DOHH2 (cell line): ENCODE results near the gene HOXD8.

Experiments used
- H3F3A ChIP-seq: fragments of 200-600 bp; sonication (generic), shearing (Covaris generic); 2 replicates; pipeline ENCODE4 v1.6.0; 2016; ENCODE audit warnings: antibody characterized with exemption, mild to moderate bottlenecking; ENCODE audit not compliant: control insufficient read depth, insufficient read depth
- H3K27ac ChIP-seq: fragments of 200-600 bp; sonication (generic); 2 replicates; pipeline ENCODE4 v1.5.1; 2014; ENCODE audit warnings: low read depth, mild to moderate bottlenecking, low read length, moderate library complexity
- H3K27me3 ChIP-seq: fragments of 200-600 bp; sonication (generic); 2 replicates; pipeline ENCODE4 v1.6.1; 2014; ENCODE audit warnings: mild to moderate bottlenecking, low read length, mixed read lengths; ENCODE audit not compliant: control insufficient read depth
- H3K36me3 ChIP-seq: fragments of 200-600 bp; sonication (generic); 2 replicates; pipeline ENCODE4 v1.6.1; 2014; ENCODE audit warnings: mild to moderate bottlenecking, low read length, moderate library complexity, mixed read lengths; ENCODE audit not compliant: control insufficient read depth
- H3K4me1 ChIP-seq: fragments of 200-600 bp; sonication (generic); 2 replicates; pipeline ENCODE4 v1.6.1; 2014; ENCODE audit warnings: mild to moderate bottlenecking, low read length, mixed read lengths; ENCODE audit not compliant: control insufficient read depth
- H3K4me2 ChIP-seq: fragments of 200-600 bp; sonication (generic); 2 replicates; pipeline ENCODE4 v1.6.0; 2014; ENCODE audit warnings: mild to moderate bottlenecking, low read length, moderate library complexity
- H3K4me3 ChIP-seq: fragments of 200-600 bp; sonication (generic); 2 replicates; pipeline ENCODE4 v1.5.1; 2014; ENCODE audit warnings: mild to moderate bottlenecking, low read length, mixed read lengths
- H3K79me2 ChIP-seq: fragments of 200-600 bp; sonication (generic); 2 replicates; pipeline ENCODE4 v1.6.1; 2014; ENCODE audit warnings: mild to moderate bottlenecking, low read length, mixed read lengths; ENCODE audit not compliant: control insufficient read depth
- H3K9me2 ChIP-seq: fragments of 200-600 bp; sonication (generic); replicated peaks from 2 replicates; pipeline ENCODE4 v1.6.1; 2014; ENCODE audit warnings: mild to moderate bottlenecking, low read length, mixed read lengths; ENCODE audit not compliant: control insufficient read depth
- H3K9me3 ChIP-seq: fragments of 200-600 bp; sonication (generic); 2 replicates; pipeline ENCODE4 v1.6.1; 2014; ENCODE audit warnings: antibody characterized with exemption, low read length, mixed read lengths; ENCODE audit not compliant: control insufficient read depth, insufficient read depth
- H4K20me1 ChIP-seq: fragments of 200-600 bp; sonication (generic); 2 replicates; pipeline ENCODE4 v1.6.0; 2014; ENCODE audit warnings: low read depth, mild to moderate bottlenecking, antibody characterized with exemption, low read length, moderate library complexity; ENCODE audit not compliant: control insufficient read depth, insufficient read depth
- CTCF ChIP-seq: fragments of 200-600 bp; sonication (generic); IDR thresholded peaks from one replicate; pipeline ENCODE4 v1.5.1; 2014; ENCODE audit warnings: antibody characterized with exemption, mild to moderate bottlenecking, low read depth, low read length; ENCODE audit not compliant: poor library complexity, severe bottlenecking
- EZH2phosphoT487 ChIP-seq: fragments of 200-600 bp; sonication (generic); IDR thresholded peaks from 2 replicates; pipeline ENCODE4 v1.6.1; 2017; ENCODE audit warnings: borderline replicate concordance, mild to moderate bottlenecking, antibody characterized with exemption, low read length, moderate library complexity, mixed read lengths

Gene HOXD8

DNA sequence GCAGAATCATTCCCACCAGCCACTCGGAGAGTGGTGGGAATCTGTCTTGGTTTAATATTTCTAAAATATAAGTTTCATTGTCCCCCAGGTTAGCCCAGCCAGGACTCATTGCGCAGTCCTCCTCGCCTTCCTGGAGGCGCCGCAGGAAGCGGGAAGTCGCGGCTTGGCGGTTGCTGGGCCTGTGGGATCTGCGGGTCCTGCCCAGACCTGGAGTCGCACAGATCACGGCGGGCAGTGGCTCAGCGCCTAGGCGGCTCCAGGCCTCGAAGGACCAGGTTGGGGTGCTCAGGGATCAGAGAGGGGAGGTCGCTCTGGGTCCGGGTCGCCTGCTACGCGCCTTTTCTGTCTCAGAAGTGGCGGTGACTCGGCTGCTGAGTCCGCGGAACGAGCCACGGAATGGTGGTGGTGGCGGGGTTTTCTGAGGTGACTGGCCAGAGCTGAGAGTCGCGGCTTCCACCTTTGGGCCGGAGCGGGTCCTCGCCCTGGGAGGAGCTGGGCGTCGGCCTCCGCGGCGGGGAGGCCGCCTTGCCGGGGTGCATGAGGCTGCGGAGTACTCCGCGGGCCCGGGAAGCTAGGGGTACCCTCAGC is 30.3 kb downstream of the HOXD8 start:
- Histone ChIP-seq H3K79me2 (no peaks in the 10 kb centered on the region), H4K20me1 (no peaks in the 10 kb centered on the region), H3K4me1 (no peaks in the 10 kb centered on the region), H3K27ac (no peak overlapping the region), H3K36me3 (no peaks in the 10 kb centered on the region), H3K4me3 (no peak overlapping the region), H3K4me2 (no peak overlapping the region), H3K27me3 (no peaks in the 10 kb centered on the region), H3F3A (no peaks in the 10 kb centered on the region), H3K9me3 (no peaks in the 10 kb centered on the region; the same call in 1 of the 2 replicates), H3K9me2 (no peaks in the 10 kb centered on the region)
- TF ChIP-seq EZH2phosphoT487 (no peak), CTCF (no peak)

- Histone ChIP-seq H3K79me2 (no peaks in the 10 kb centered on the region), H3F3A (no peaks in the 10 kb centered on the region), H3K36me3 (no peaks in the 10 kb centered on the region), H3K4me3 (no peak overlapping the region), H3K27me3 (no peaks in the 10 kb centered on the region), H4K20me1 (no peaks in the 10 kb centered on the region), H3K4me1 (no peaks in the 10 kb centered on the region), H3K4me2 (no peak overlapping the region), H3K9me2 (no peaks in the 10 kb centered on the region), H3K9me3 (no peaks in the 10 kb centered on the region; the same call in 1 of the 2 replicates), H3K27ac (no peak overlapping the region)
- TF ChIP-seq EZH2phosphoT487 (no peak), CTCF (no peak)
Observed at GRCh38 chr2:176160251-176160985, 30.9 kb downstream of the HOXD8 start.

GRCh38 chr2:176160986-176161824 is 31.7 kb downstream of the HOXD8 start:
- H3K4me2 ChIP-seq = no peak overlapping the region
- TF ChIP-seq CTCF = no peak
- TF ChIP-seq EZH2phosphoT487 = no peak
- H3K27me3 ChIP-seq = no peaks in the 10 kb centered on the region
- H3K4me1 ChIP-seq = no peaks in the 10 kb centered on the region
- H3K9me3 ChIP-seq = no peaks in the 10 kb centered on the region; the same call in 1 of the 2 replicates
- no peaks in the 10 kb centered on the region for H3K36me3 ChIP-seq
- H3K4me3 ChIP-seq = no peak overlapping the region
- H4K20me1 ChIP-seq = no peaks in the 10 kb centered on the region
- no peaks in the 10 kb centered on the region for H3K79me2 ChIP-seq
- H3K9me2 ChIP-seq = no peaks in the 10 kb centered on the region
- H3F3A ChIP-seq = no peaks in the 10 kb centered on the region
- H3K27ac ChIP-seq = no peak overlapping the region
